ENCODE data around the gene FTCDNL1. TPM values are rescaled to one million over a fixed set of nuclear protein-coding genes. Genes with fewer than 3 reads are reported as not detected.

FTCDNL1 gene
- polyA plus RNA-seq, 1 donor (not counting 4 experiments of a cell fraction or from before 2014, with no cell fraction given): 0.96 TPM

- DNase-seq (ENCODE audit: low read depth, low spot score) (no peak), FAIRE-seq (no peak)
- Histone ChIP-seq H3K79me2 (ENCODE audit: control insufficient read depth, insufficient read depth, low read length) (no peaks in the 10 kb centered on the region), H3K4me2 (ENCODE audit: control insufficient read depth, extremely low read depth, insufficient read depth, low read depth, low read length) (no peak overlapping the region), H3K27ac (ENCODE audit: control insufficient read depth, insufficient read depth, low read length) (no peak overlapping the region), H2AFZ (ENCODE audit: control insufficient read depth, low read length) (no peak overlapping the region), H3K9me1 (ENCODE audit: control insufficient read depth, extremely low read depth, insufficient read depth, low read length) (no peaks in the 10 kb centered on the region), H4K20me1 (ENCODE audit: control insufficient read depth, extremely low read depth, insufficient read depth, low read length) (no peaks in the 10 kb centered on the region), H3K9me3 (ENCODE audit: control insufficient read depth, low read depth, low read length) (no peaks in the 10 kb centered on the region), H3K36me3 (ENCODE audit: control insufficient read depth in 2 of 2, extremely low read depth in 1 of 2, insufficient read depth in 2 of 2, low read length in 2 of 2) (no peaks in the 10 kb centered on the region), H3K4me3 (ENCODE audit: control insufficient read depth in 2 of 3, extremely low read depth in 1 of 3, insufficient read depth in 2 of 3, low read depth in 1 of 3, low read length in 3 of 3) (no peak overlapping the region), H3K27me3 (ENCODE audit: control insufficient read depth, extremely low read depth, insufficient read depth, low read length) (no peaks in the 10 kb centered on the region), H3K4me1 (ENCODE audit: control insufficient read depth, extremely low read depth, insufficient read depth, low read length) (no peaks in the 10 kb centered on the region), H3K9ac (ENCODE audit: control insufficient read depth, extremely low read depth, insufficient read depth, low read length) (no peak overlapping the region)
- TF ChIP-seq EZH2 (IDR thresholded peaks at IDR 0.05; ENCODE audit: low read length): no peak
- TF ChIP-seq, protein P1, sequence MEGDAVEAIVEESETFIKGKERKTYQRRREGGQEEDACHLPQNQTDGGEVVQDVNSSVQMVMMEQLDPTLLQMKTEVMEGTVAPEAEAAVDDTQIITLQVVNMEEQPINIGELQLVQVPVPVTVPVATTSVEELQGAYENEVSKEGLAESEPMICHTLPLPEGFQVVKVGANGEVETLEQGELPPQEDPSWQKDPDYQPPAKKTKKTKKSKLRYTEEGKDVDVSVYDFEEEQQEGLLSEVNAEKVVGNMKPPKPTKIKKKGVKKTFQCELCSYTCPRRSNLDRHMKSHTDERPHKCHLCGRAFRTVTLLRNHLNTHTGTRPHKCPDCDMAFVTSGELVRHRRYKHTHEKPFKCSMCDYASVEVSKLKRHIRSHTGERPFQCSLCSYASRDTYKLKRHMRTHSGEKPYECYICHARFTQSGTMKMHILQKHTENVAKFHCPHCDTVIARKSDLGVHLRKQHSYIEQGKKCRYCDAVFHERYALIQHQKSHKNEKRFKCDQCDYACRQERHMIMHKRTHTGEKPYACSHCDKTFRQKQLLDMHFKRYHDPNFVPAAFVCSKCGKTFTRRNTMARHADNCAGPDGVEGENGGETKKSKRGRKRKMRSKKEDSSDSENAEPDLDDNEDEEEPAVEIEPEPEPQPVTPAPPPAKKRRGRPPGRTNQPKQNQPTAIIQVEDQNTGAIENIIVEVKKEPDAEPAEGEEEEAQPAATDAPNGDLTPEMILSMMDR (optimal IDR thresholded peaks at IDR 0.05 in 1 of 3, IDR thresholded peaks at IDR 0.05 in 1 of 3, conservative IDR thresholded peaks at IDR 0.05 in 1 of 3; ENCODE audit: extremely low read depth in 1 of 3, insufficient read depth in 2 of 3, low read length in 3 of 3): no peak
- dilution Hi-C loops (cut with MboI; ENCODE audit: extremely low pct_ligation_motif_present, low sequenced_read_pairs): no loop called here
Measured at GRCh38 chr2:199717587-199717907, 133.4 kb downstream of the FTCDNL1 start.

GRCh38 chr2:199716807-199717586 lies 134.0 kb downstream of the FTCDNL1 start:
- H3K9ac ChIP-seq (ENCODE audit: control insufficient read depth, extremely low read depth, insufficient read depth, low read length): no peak overlapping the region
- no peak overlapping the region for H2AFZ ChIP-seq (ENCODE audit: control insufficient read depth, low read length)
- DNase-seq (ENCODE audit: low read depth, low spot score) (no peak), FAIRE-seq (no peak)
- no peaks in the 10 kb centered on the region for H3K4me1 ChIP-seq (ENCODE audit: control insufficient read depth, extremely low read depth, insufficient read depth, low read length)
- dilution Hi-C loops (cut with MboI; ENCODE audit: extremely low pct_ligation_motif_present, low sequenced_read_pairs): no loop called here
- no peaks in the 10 kb centered on the region for H3K27me3 ChIP-seq (ENCODE audit: control insufficient read depth, extremely low read depth, insufficient read depth, low read length)
- H3K36me3 ChIP-seq (ENCODE audit: control insufficient read depth in 2 of 2, extremely low read depth in 1 of 2, insufficient read depth in 2 of 2, low read length in 2 of 2): no peaks in the 10 kb centered on the region
- no peaks in the 10 kb centered on the region for H3K9me3 ChIP-seq (ENCODE audit: control insufficient read depth, low read depth, low read length)
- no peak overlapping the region for H3K27ac ChIP-seq (ENCODE audit: control insufficient read depth, insufficient read depth, low read length)
- H4K20me1 ChIP-seq (ENCODE audit: control insufficient read depth, extremely low read depth, insufficient read depth, low read length): no peaks in the 10 kb centered on the region
- no peak overlapping the region for H3K4me2 ChIP-seq (ENCODE audit: control insufficient read depth, extremely low read depth, insufficient read depth, low read depth, low read length)
- H3K4me3 ChIP-seq (ENCODE audit: control insufficient read depth in 2 of 3, extremely low read depth in 1 of 3, insufficient read depth in 2 of 3, low read depth in 1 of 3, low read length in 3 of 3): no peak overlapping the region
- no peaks in the 10 kb centered on the region for H3K9me1 ChIP-seq (ENCODE audit: control insufficient read depth, extremely low read depth, insufficient read depth, low read length)
- no peak for TF ChIP-seq EZH2 (IDR thresholded peaks at IDR 0.05; ENCODE audit: low read length)
- TF ChIP-seq, protein P1 (optimal IDR thresholded peaks at IDR 0.05 in 1 of 3, IDR thresholded peaks at IDR 0.05 in 1 of 3, conservative IDR thresholded peaks at IDR 0.05 in 1 of 3; ENCODE audit: extremely low read depth in 1 of 3, insufficient read depth in 2 of 3, low read length in 3 of 3): no peak
- H3K79me2 ChIP-seq (ENCODE audit: control insufficient read depth, insufficient read depth, low read length): no peaks in the 10 kb centered on the region
